H1 (cell line): ENCODE data around the gene CA14. TPM values are rescaled to one million over a fixed set of nuclear protein-coding genes. Genes with fewer than 3 reads are reported as not detected.

Experiments
- CTCF ChIA-PET: fragments of 300-600 bp; sonication (Branson Sonifier 250); formaldehyde crosslinking; loops from one replicate; lab custom pipeline; 2021; ENCODE audit not compliant: partially characterized antibody; lab: Charles Lee
- POLR2A ChIA-PET: fragments of 300-600 bp; sonication (Branson Sonifier 250); formaldehyde crosslinking; loops from one replicate; lab custom pipeline; 2021; ENCODE audit warnings: inconsistent platforms; ENCODE audit not compliant: partially characterized antibody; lab: Charles Lee
- DNase-seq, 2 experiments: peaks; one replicate each; pipeline versions ENCODE4 v3.0.0 to v3.0.0-alpha.2; 2010 to 2022; ENCODE audit warnings: low spot score in 2 of 2, low read depth in 1 of 2, mixed read lengths in 1 of 2
- FAIRE-seq: peaks from 2 replicates; lab custom pipeline; 2011; peaks lifted over from hg19 to GRCh38; lab: Jason Lieb, UNC
- H2AFZ ChIP-seq: 2 replicates; pipeline ENCODE4 v1.8.1; 2012; ENCODE audit warnings: low read length, inconsistent platforms
- H2AK5ac ChIP-seq: 2 replicates; pipeline ENCODE4 v1.6.1; 2013; ENCODE audit warnings: low read depth, low read length
- H2BK120ac ChIP-seq: replicated peaks from 2 replicates; pipeline ENCODE3; 2013; ENCODE audit warnings: low read depth, low read length, inconsistent platforms
- H2BK12ac ChIP-seq: 2 replicates; pipeline ENCODE4 v1.6.1; 2013; ENCODE audit warnings: low read depth, low read length
- H2BK15ac ChIP-seq: 2 replicates; pipeline ENCODE4 v1.6.1; 2013; ENCODE audit warnings: low read length
- H2BK20ac ChIP-seq: 2 replicates; pipeline ENCODE4 v1.6.1; 2013; ENCODE audit warnings: low read length
- H2BK5ac ChIP-seq: 2 replicates; pipeline ENCODE4 v1.6.1; 2013; ENCODE audit warnings: low read depth, low read length
- H3K14ac ChIP-seq: 2 replicates; pipeline ENCODE4 v1.6.1; 2013; ENCODE audit warnings: inconsistent platforms; ENCODE audit not compliant: insufficient read length
- H3K18ac ChIP-seq: 2 replicates; pipeline ENCODE4 v1.6.1; 2013; ENCODE audit warnings: low read length; ENCODE audit errors: extremely low read depth
- H3K23ac ChIP-seq: 2 replicates; pipeline ENCODE4 v1.6.1; 2013; ENCODE audit warnings: inconsistent platforms; ENCODE audit not compliant: insufficient read length
- H3K23me2 ChIP-seq: 2 replicates; pipeline ENCODE4 v1.6.1; 2013; ENCODE audit warnings: low read depth, low read length
- H3K27ac ChIP-seq: 2 replicates; pipeline ENCODE4 v1.6.1; 2011; ENCODE audit warnings: low read depth, low read length, inconsistent platforms
- H3K27me3 ChIP-seq, 4 experiments: replicated peaks in 1 of 4; 1 replicate in 1 of 4; 2 replicates in 3 of 4; pipeline versions ENCODE4 v1.6.1 to v1.8.1; 2011 to 2013; ENCODE audit warnings: low read length in 3 of 4, mild to moderate bottlenecking in 3 of 4, inconsistent platforms in 2 of 4, mixed read lengths in 2 of 4, moderate library complexity in 1 of 4; ENCODE audit not compliant: control insufficient read depth in 3 of 4, insufficient read depth in 3 of 4; ENCODE audit errors: extremely low read depth in 1 of 4
- H3K36me3 ChIP-seq, 4 experiments: 2 replicates each; pipeline versions ENCODE4 v1.6.1 to v1.8.1; 2011 to 2013; ENCODE audit warnings: mild to moderate bottlenecking in 4 of 4, low read length in 3 of 4, moderate library complexity in 2 of 4, control low read depth in 1 of 4, inconsistent platforms in 1 of 4; ENCODE audit not compliant: insufficient read depth in 4 of 4, control insufficient read depth in 2 of 4
- H3K4ac ChIP-seq: replicated peaks from 2 replicates; pipeline ENCODE3; 2013; ENCODE audit warnings: low read length, low read depth, mixed read lengths, inconsistent platforms; ENCODE audit not compliant: insufficient read length
- H3K4me1 ChIP-seq, 4 experiments: replicated peaks in 1 of 4; 1 replicate in 1 of 4; 2 replicates in 3 of 4; pipeline versions ENCODE4 v1.6.1 to v1.8.1; 2011 to 2013; ENCODE audit warnings: low read length in 3 of 4, inconsistent platforms in 2 of 4, mixed read lengths in 1 of 4; ENCODE audit not compliant: insufficient read depth in 4 of 4, control insufficient read depth in 3 of 4
- H3K4me2 ChIP-seq, 2 experiments: 2 replicates each; pipeline versions ENCODE4 v1.6.1 to v1.8.1; 2011 to 2013; ENCODE audit warnings: low read depth in 2 of 2, low read length in 2 of 2, control low read depth in 1 of 2, inconsistent platforms in 1 of 2, mild to moderate bottlenecking in 1 of 2; ENCODE audit not compliant: insufficient read depth in 1 of 2
- H3K4me3 ChIP-seq, 4 experiments: fragments of 200-600, 300-600 bp in 1 of 4; sonication (generic), shearing (Covaris generic), sonication (Bioruptor Twin) in 1 of 4; 2 replicates each; pipeline versions ENCODE4 v1.5.1 to v1.8.1; 2011 to 2016; ENCODE audit warnings: low read length in 4 of 4, low read depth in 3 of 4, control low read depth in 2 of 4, inconsistent platforms in 2 of 4, mild to moderate bottlenecking in 2 of 4, mixed read lengths in 1 of 4, moderate library complexity in 1 of 4; ENCODE audit not compliant: insufficient read depth in 2 of 4; ENCODE audit errors: extremely low read depth in 1 of 4
- H3K56ac ChIP-seq: replicated peaks from 2 replicates; pipeline ENCODE3; 2013; ENCODE audit warnings: low read depth, mild to moderate bottlenecking, mixed read lengths, low read length, inconsistent platforms; ENCODE audit not compliant: insufficient read length
- H3K79me1 ChIP-seq: 2 replicates; pipeline ENCODE4 v1.6.1; 2013; ENCODE audit warnings: low read depth, low read length, control low read depth
- H3K79me2 ChIP-seq, 2 experiments: 2 replicates each; pipeline versions ENCODE4 v1.6.1 to v1.8.1; 2012 to 2013; ENCODE audit warnings: low read length in 2 of 2, mild to moderate bottlenecking in 2 of 2, inconsistent platforms in 1 of 2; ENCODE audit not compliant: insufficient read depth in 2 of 2, control insufficient read depth in 1 of 2
- H3K9ac ChIP-seq, 4 experiments: replicated peaks in 1 of 4; 1 replicate in 1 of 4; 2 replicates in 3 of 4; pipeline versions ENCODE4 v1.6.1 to v1.8.1; 2011 to 2013; ENCODE audit warnings: low read depth in 3 of 4, low read length in 3 of 4, control low read depth in 2 of 4, mild to moderate bottlenecking in 2 of 4, moderate library complexity in 2 of 4, inconsistent platforms in 1 of 4; ENCODE audit errors: extremely low read depth in 1 of 4
- H3K9me3 ChIP-seq, 2 experiments: 2 replicates each; pipeline versions ENCODE4 v1.6.1 to v1.8.1; 2012 to 2013; ENCODE audit warnings: mild to moderate bottlenecking in 2 of 2, moderate library complexity in 2 of 2, control low read depth in 1 of 2, inconsistent platforms in 1 of 2, low read depth in 1 of 2, low read length in 1 of 2, mixed read lengths in 1 of 2; ENCODE audit not compliant: insufficient read depth in 2 of 2
- H4K20me1 ChIP-seq, 2 experiments: replicated peaks in 1 of 2; 2 replicates each; pipeline versions ENCODE3 to v1.8.1; 2011 to 2013; ENCODE audit warnings: inconsistent platforms in 2 of 2, low read length in 2 of 2, mild to moderate bottlenecking in 1 of 2; ENCODE audit not compliant: insufficient read depth in 2 of 2, control insufficient read depth in 1 of 2
- H4K5ac ChIP-seq: 2 replicates; pipeline ENCODE4 v1.6.1; 2013; ENCODE audit warnings: low read length, low read depth, mixed read lengths, inconsistent platforms; ENCODE audit not compliant: insufficient read length
- H4K8ac ChIP-seq: 2 replicates; pipeline ENCODE4 v1.8.0; 2013; ENCODE audit warnings: mild to moderate bottlenecking, moderate library complexity, low read length, inconsistent platforms; ENCODE audit not compliant: insufficient read depth; ENCODE audit errors: extremely low read depth
- H4K91ac ChIP-seq: replicated peaks from 2 replicates; pipeline ENCODE3; 2013; ENCODE audit warnings: low read length, mixed read lengths, inconsistent platforms; ENCODE audit not compliant: insufficient read length
- ASH2L ChIP-seq: fragments of 200-600, 300-600 bp; sonication (generic); IDR thresholded peaks from one replicate; pipeline ENCODE4 v1.7.1; 2017; ENCODE audit warnings: low read length
- BCL11A ChIP-seq, 2 experiments: IDR thresholded peaks; one replicate each; pipeline ENCODE4 v1.6.1; 2011; ENCODE audit warnings: low read depth in 2 of 2, low read length in 2 of 2, mild to moderate bottlenecking in 2 of 2
- CREB1 ChIP-seq: IDR thresholded peaks from 2 replicates; pipeline ENCODE4 v1.6.1; 2012; ENCODE audit warnings: inconsistent platforms
- CTBP2 ChIP-seq: IDR thresholded peaks from 2 replicates; pipeline ENCODE4 v1.7.0; 2011; ENCODE audit warnings: borderline replicate concordance, mild to moderate bottlenecking, moderate library complexity, mixed read lengths, low read length; ENCODE audit not compliant: insufficient read depth, insufficient read length
- EGR1 ChIP-seq: IDR thresholded peaks from 2 replicates; pipeline ENCODE4 v1.6.1; 2011; ENCODE audit warnings: low read depth, low read length, borderline replicate concordance
- EZH2 ChIP-seq: fragments of 200-600 bp; sonication (generic); IDR thresholded peaks from 2 replicates; pipeline ENCODE4 v1.7.1; 2012; ENCODE audit warnings: low read depth, mild to moderate bottlenecking, moderate library complexity, low read length, inconsistent platforms; ENCODE audit not compliant: severe bottlenecking
- FOSL1 ChIP-seq: IDR thresholded peaks from 2 replicates; pipeline ENCODE4 v1.6.1; 2011; ENCODE audit warnings: mild to moderate bottlenecking, low read depth, low read length, moderate library complexity; ENCODE audit not compliant: insufficient read depth
- POLR2A ChIP-seq, 2 experiments: IDR thresholded peaks; 1 replicate in 1 of 2; 2 replicates in 1 of 2; pipeline ENCODE4 v1.6.1; 2011; ENCODE audit warnings: low read depth in 2 of 2, low read length in 2 of 2, mild to moderate bottlenecking in 2 of 2; ENCODE audit errors: control extremely low read depth in 1 of 2
- RAD21 ChIP-seq, 2 experiments: IDR thresholded peaks in 1 of 2; conservative IDR thresholded peaks in 1 of 2; 2 replicates each; pipeline ENCODE4 v1.6.1; 2011; ENCODE audit warnings: low read depth in 2 of 2, low read length in 2 of 2, improper control_type of control experiment in 1 of 2, inconsistent platforms in 1 of 2, mild to moderate bottlenecking in 1 of 2, moderate library complexity in 1 of 2
- RBBP5 ChIP-seq: IDR thresholded peaks from 2 replicates; pipeline ENCODE4 v1.7.1; 2012; ENCODE audit warnings: low read depth, mild to moderate bottlenecking, inconsistent platforms, low read length, moderate library complexity, borderline replicate concordance
- SIN3A ChIP-seq, 2 experiments: IDR thresholded peaks in 1 of 2; conservative IDR thresholded peaks in 1 of 2; 2 replicates each; pipeline ENCODE4 v1.6.1; 2011 to 2012; ENCODE audit warnings: low read length in 2 of 2, improper control_type of control experiment in 1 of 2, low read depth in 1 of 2, mild to moderate bottlenecking in 1 of 2
- WGBS, 2 experiments: shearing (Covaris generic) in 1 of 2; methylation state at CpG; one replicate each; pipeline versions ENCODE4 v1.1.6 to v1.1.7; 2013 to 2015; ENCODE audit warnings: low lambda C conversion rate in 2 of 2, mixed read lengths in 2 of 2, inconsistent platforms in 1 of 2, low coverage in 1 of 2, missing lambda C conversion rate in 1 of 2; ENCODE audit not compliant: insufficient replicate concordance in 2 of 2, insufficient coverage in 1 of 2, insufficient read length in 1 of 2; ENCODE audit errors: extremely low coverage in 1 of 2, missing lambda C conversion rate in 1 of 2; 5-methylcytosine and 5-hydroxymethylcytosine counted together
- polyA plus RNA-seq, 7 experiments: library from polyadenylated mRNA; depleted of rRNA in 3 of 7; stranded (reverse) in 5 of 7; unstranded in 2 of 7; fragments of >200 nt in 5 of 7; fragments of 200-250 nt in 2 of 7; gene quantifications; 1 replicate in 5 of 7; 2 replicates in 1 of 7; 4 replicates in 1 of 7; pipeline versions ENCODE4 v1.2.1 to v1.2.3, GENCODE V29; 2011 to 2013; ENCODE audit warnings: missing spikeins in 2 of 7, mixed read lengths in 2 of 7
- total RNA-seq: library from RNA; stranded (reverse); fragmentation: NEBNext Ultra II Directional; extraction: Animal tissue kit (Norgen Biotek cat#: 25700); gene quantifications from 2 replicates; pipeline ENCODE4 v1.2.1, GENCODE V29; 2021
- TF ChIP-seq, protein P1 (sequence below): IDR thresholded peaks from 2 replicates; pipeline ENCODE4 v1.6.1; 2011; ENCODE audit warnings: low read depth, mild to moderate bottlenecking, low read length; ENCODE audit not compliant: insufficient read depth
- TF ChIP-seq, protein P2 (sequence below): IDR thresholded peaks from 2 replicates; pipeline ENCODE4 v1.6.1; 2012; ENCODE audit warnings: inconsistent platforms

Gene CA14
- total and polyA plus RNA-seq, 2 of the 8 experiments (the other 6 are each of a cell fraction or from before 2014, with no cell fraction given), result 52.3 to 105 TPM

DNA sequence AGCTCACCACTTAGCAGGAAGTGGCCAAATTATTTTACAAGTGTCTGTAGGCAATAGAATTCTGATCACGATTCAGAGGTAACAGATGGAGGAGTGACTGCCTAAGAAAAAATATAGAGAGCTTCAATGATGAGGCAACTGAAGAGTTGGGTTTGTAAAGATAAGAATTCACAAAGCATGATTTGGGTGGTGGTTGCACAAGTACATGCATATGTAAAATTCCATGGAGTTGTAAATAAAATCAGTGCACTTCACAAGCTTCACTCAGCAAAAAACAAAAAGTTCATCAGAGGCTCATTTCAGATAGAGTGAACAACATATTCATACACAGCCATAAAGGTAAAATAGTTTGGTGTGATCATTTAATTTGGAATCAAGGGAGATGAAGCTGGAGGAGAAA, 32.6 kb upstream of the CA14 start:
- no peak for DNase-seq
- H3K23ac ChIP-seq, result no peak overlapping the region
- no peaks in the 10 kb centered on the region for H3K4me1 ChIP-seq
- CTCF ChIA-PET, result interaction anchor here (0.7 kb wide), 1 partner anchor 418 kb away, joined by 3 read pairs; no protein-coding TSS in a partner anchor
- H2BK20ac ChIP-seq, result no peak overlapping the region
- no peak overlapping the region for H2BK15ac ChIP-seq
- no peak overlapping the region for H4K5ac ChIP-seq
- no peak overlapping the region for H2BK5ac ChIP-seq
- H3K79me2 ChIP-seq, result peaks cover 0 to 5% of the 10 kb centered on the region in 2 experiments; a peak in 1 of 4 replicates
- no peak overlapping the region for H3K27ac ChIP-seq
- H3K4ac ChIP-seq, result no peak overlapping the region
- H2BK12ac ChIP-seq, result no peak overlapping the region
- no peaks in the 10 kb centered on the region for H3K79me1 ChIP-seq
- no peak overlapping the region for H3K4me3 ChIP-seq
- no peaks in the 10 kb centered on the region for H3K23me2 ChIP-seq
- no peak overlapping the region for H3K14ac ChIP-seq
- H2AK5ac ChIP-seq, result no peak overlapping the region
- no peaks in the 10 kb centered on the region for H3K27me3 ChIP-seq
- no peak overlapping the region for H3K56ac ChIP-seq
- H3K4me2 ChIP-seq, result no peak overlapping the region
- no peak overlapping the region for H4K8ac ChIP-seq
- FAIRE-seq, result no peak
- 100% methylated on average over 1 of the region's 1 CpG; no CpG with 5 or more reads in 1 of the 2 experiments for WGBS, 2 experiments
- no peak overlapping the region for H2AFZ ChIP-seq
- no peak overlapping the region for H4K91ac ChIP-seq
- POLR2A ChIA-PET, result interaction anchor here (1.0 to 4.1 kb wide), 4 partner anchors 9 to 12 kb away, joined by 3 to 17 read pairs (median 3); no protein-coding TSS in a partner anchor
- no peak overlapping the region for H3K9ac ChIP-seq
- peaks cover 2 to 4% of the 10 kb centered on the region in 2 experiments for H4K20me1 ChIP-seq
- no peaks in the 10 kb centered on the region for H3K9me3 ChIP-seq
- no peak overlapping the region for H3K18ac ChIP-seq
- H3K36me3 ChIP-seq, result peaks cover 14 to 63% (median 48%) of the 10 kb centered on the region in 4 experiments
- no peak overlapping the region for H2BK120ac ChIP-seq
- TF ChIP-seq CREB1 (no peak), RBBP5 (no peak), BCL11A (IDR thresholded peaks at IDR 0.05; ENCODE audit: low read depth in 2 of 2, low read length in 2 of 2) (no peak), FOSL1 (no peak), POLR2A (IDR thresholded peaks at IDR 0.05; ENCODE audit: control extremely low read depth in 1 of 2, low read depth in 2 of 2, low read length in 2 of 2) (no peak), CTBP2 (no peak), EGR1 (no peak), EZH2 (no peak), ASH2L (no peak), RAD21 (IDR thresholded peaks at IDR 0.05 in 1 of 2, conservative IDR thresholded peaks at IDR 0.05 in 1 of 2; ENCODE audit: low read depth in 2 of 2, low read length in 2 of 2) (no peak), SIN3A (conservative IDR thresholded peaks at IDR 0.05 in 1 of 2, IDR thresholded peaks at IDR 0.05 in 1 of 2; ENCODE audit: low read depth in 1 of 2, low read length in 2 of 2) (no peak)
- TF ChIP-seq, protein P1, sequence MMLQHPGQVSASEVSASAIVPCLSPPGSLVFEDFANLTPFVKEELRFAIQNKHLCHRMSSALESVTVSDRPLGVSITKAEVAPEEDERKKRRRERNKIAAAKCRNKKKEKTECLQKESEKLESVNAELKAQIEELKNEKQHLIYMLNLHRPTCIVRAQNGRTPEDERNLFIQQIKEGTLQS, result no peak
- TF ChIP-seq, protein P2, sequence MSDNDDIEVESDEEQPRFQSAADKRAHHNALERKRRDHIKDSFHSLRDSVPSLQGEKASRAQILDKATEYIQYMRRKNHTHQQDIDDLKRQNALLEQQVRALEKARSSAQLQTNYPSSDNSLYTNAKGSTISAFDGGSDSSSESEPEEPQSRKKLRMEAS, result no peak
